HepG2 (cell line): Measurements from ENCODE around the gene ZNF451. TPM values are rescaled to one million over a fixed set of nuclear protein-coding genes. Genes with fewer than 3 reads are reported as not detected.

Experiments used
- ATAC-seq: fragments of 200-7000 bp; cut with Tn5 transposase; 3 replicates; pipeline ENCODE4 v1.9.1; 2020; ENCODE audit warnings: mild to moderate bottlenecking, moderate library complexity
- BruUV-seq: library from RNA; stranded (reverse); fragments of 400-500 nt; replicated peaks from 2 replicates; lab custom pipeline; 2021; lab: Mats Ljungman, UMichigan
- CTCF ChIA-PET: fragments of 300-600 bp; formaldehyde crosslinking; extraction: SDS; loops from one replicate; lab custom pipeline; 2021; ENCODE audit warnings: low total read pairs, inconsistent platforms, low intra/inter-chr PET ratio; lab: Yijun Ruan, JAX
- POLR2A ChIA-PET: fragments of 350-600 bp; sonication (Branson Sonifier 250); formaldehyde crosslinking; loops from one replicate; lab custom pipeline; 2020; ENCODE audit warnings: antibody characterized with exemption, inconsistent platforms; lab: Yijun Ruan, JAX
- DNase-seq: peaks from one replicate; pipeline ENCODE4 v3.0.0-alpha.2; 2015; ENCODE audit warnings: low spot score
- FAIRE-seq: peaks from 3 replicates; lab custom pipeline; 2011; peaks lifted over from hg19 to GRCh38; lab: Jason Lieb, UNC
- H2AFZ ChIP-seq: one replicate; pipeline ENCODE4 v1.6.1; 2011; ENCODE audit warnings: low read length, inconsistent platforms
- H3K27ac ChIP-seq: fragments of 300-600 bp; 3 replicates; pipeline ENCODE4 v1.8.0; 2011; ENCODE audit warnings: mixed run types, mild to moderate bottlenecking, mixed read lengths, low read length, inconsistent platforms; ENCODE audit not compliant: insufficient read depth; ENCODE audit errors: extremely low read length
- H3K27me3 ChIP-seq, 2 experiments: fragments of 200-600 bp in 1 of 2; 2 replicates in 1 of 2; 3 replicates in 1 of 2; pipeline versions ENCODE4 v1.6.0 to v1.8.0; 2011; ENCODE audit warnings: low read length in 2 of 2, mild to moderate bottlenecking in 2 of 2, moderate library complexity in 2 of 2, inconsistent platforms in 1 of 2; ENCODE audit not compliant: insufficient read depth in 2 of 2, control insufficient read depth in 1 of 2
- H3K36me3 ChIP-seq, 2 experiments: fragments of 200-600 bp in 1 of 2; replicated peaks in 1 of 2; 2 replicates in 1 of 2; 3 replicates in 1 of 2; pipeline versions ENCODE4 v1.5.1 to v1.8.0; 2011; ENCODE audit warnings: low read length in 2 of 2, inconsistent platforms in 1 of 2; ENCODE audit not compliant: insufficient read depth in 2 of 2, control insufficient read depth in 1 of 2
- H3K4me1 ChIP-seq: 2 replicates; pipeline ENCODE4 v1.5.1; 2012; ENCODE audit warnings: low read length, inconsistent platforms; ENCODE audit not compliant: insufficient read depth
- H3K4me2 ChIP-seq: 2 replicates; pipeline ENCODE4 v1.6.0; 2011; ENCODE audit warnings: low read depth, low read length, inconsistent platforms
- H3K4me3 ChIP-seq, 3 experiments: fragments of 200-600 bp in 1 of 3; sonication (generic), shearing (Covaris generic) in 1 of 3; replicated peaks in 1 of 3; 2 replicates each; pipeline ENCODE4 v1.5.1; 2011 to 2016; ENCODE audit warnings: low read length in 3 of 3, inconsistent platforms in 2 of 3, low read depth in 2 of 3, mild to moderate bottlenecking in 2 of 3, control low read depth in 1 of 3, mixed read lengths in 1 of 3; ENCODE audit not compliant: insufficient read depth in 1 of 3
- H3K79me2 ChIP-seq: one replicate; pipeline ENCODE4 v1.6.1; 2011; ENCODE audit warnings: low read length, inconsistent platforms; ENCODE audit not compliant: insufficient read depth
- H3K9ac ChIP-seq: 2 replicates; pipeline ENCODE4 v1.6.0; 2011; ENCODE audit warnings: mild to moderate bottlenecking, low read depth, low read length, inconsistent platforms; ENCODE audit not compliant: insufficient read depth
- H3K9me3 ChIP-seq: 2 replicates; pipeline ENCODE4 v1.5.1; 2012; ENCODE audit warnings: mild to moderate bottlenecking, low read length
- H4K20me1 ChIP-seq: 2 replicates; pipeline ENCODE4 v1.6.0; 2011; ENCODE audit warnings: inconsistent platforms, mild to moderate bottlenecking, low read length, moderate library complexity; ENCODE audit not compliant: insufficient read depth
- CREB1 ChIP-seq, 2 experiments: fragments of 450-650 bp in 1 of 2; IDR thresholded peaks; 2 replicates each; pipeline ENCODE4 v1.6.1; 2016 to 2017; ENCODE audit warnings: control low read depth in 1 of 2, mild to moderate bottlenecking in 1 of 2, missing compliant biosample characterization in 1 of 2, missing genetic modification characterization in 1 of 2
- GFI1 ChIP-seq: sonication (generic); formaldehyde crosslinking; IDR thresholded peaks from 2 replicates; pipeline ENCODE4 v1.5.0; 2020; ENCODE audit warnings: missing genetic modification reagents, mild to moderate bottlenecking, borderline replicate concordance
- HDAC1 ChIP-seq: sonication (generic); formaldehyde crosslinking; IDR thresholded peaks from 2 replicates; pipeline ENCODE4 v1.5.1; 2020; ENCODE audit warnings: mild to moderate bottlenecking, missing genetic modification reagents
- HDAC2 ChIP-seq: sonication (generic); formaldehyde crosslinking; IDR thresholded peaks from 2 replicates; pipeline ENCODE4 v1.4.0; 2020; ENCODE audit warnings: missing genetic modification reagents
- HDAC6 ChIP-seq: fragments of 200-600 bp; sonication (generic); IDR thresholded peaks from 2 replicates; pipeline ENCODE4 v1.7.0; 2017; ENCODE audit warnings: mild to moderate bottlenecking, antibody characterized with exemption, low read length, low read depth
- KDM5A ChIP-seq: fragments of 200-600 bp; sonication (generic); IDR thresholded peaks from 2 replicates; pipeline ENCODE4 v1.7.0; 2018; ENCODE audit warnings: antibody characterized with exemption, mild to moderate bottlenecking, low read length, borderline replicate concordance
- NCOA2 ChIP-seq: sonication (generic); formaldehyde crosslinking; IDR thresholded peaks from 2 replicates; pipeline ENCODE4 v1.8.0; 2022; ENCODE audit warnings: inconsistent platforms
- PCBP2 ChIP-seq: fragments of 200-400 bp; formaldehyde crosslinking; optimal IDR thresholded peaks from 2 replicates; pipeline ENCODE3; 2018; ENCODE audit warnings: low read length, low read depth; ENCODE audit not compliant: poor library complexity, severe bottlenecking
- PHF5A ChIP-seq: IDR thresholded peaks from one replicate; pipeline ENCODE4 v1.6.1; 2018; ENCODE audit warnings: low read depth, missing genetic modification reagents; ENCODE audit not compliant: unreplicated experiment
- RAD21 ChIP-seq: fragments of 450-650 bp; formaldehyde crosslinking; IDR thresholded peaks from 2 replicates; pipeline ENCODE4 v1.5.0; 2020; ENCODE audit warnings: mild to moderate bottlenecking
- SIN3B ChIP-seq: fragments of 150-350 bp; IDR thresholded peaks from 2 replicates; pipeline ENCODE4 v1.6.1; 2014; ENCODE audit warnings: low read length
- SP5 ChIP-seq: IDR thresholded peaks from 2 replicates; pipeline ENCODE4 v1.6.1; 2016; ENCODE audit warnings: low read depth, borderline replicate concordance
- ZBTB38 ChIP-seq: sonication (generic); formaldehyde crosslinking; IDR thresholded peaks from 2 replicates; pipeline ENCODE4 v1.5.1; 2020; ENCODE audit warnings: mild to moderate bottlenecking, missing genetic modification reagents
- ZKSCAN5 ChIP-seq: sonication (generic); formaldehyde crosslinking; IDR thresholded peaks from 2 replicates; pipeline ENCODE4 v1.5.1; 2020; ENCODE audit warnings: mild to moderate bottlenecking, missing genetic modification reagents
- ZNF10 ChIP-seq: sonication (generic); formaldehyde crosslinking; IDR thresholded peaks from 2 replicates; pipeline ENCODE4 v1.4.0; 2020; ENCODE audit warnings: mild to moderate bottlenecking, low read depth, missing genetic modification reagents, borderline replicate concordance
- ZNF138 ChIP-seq: sonication (generic); formaldehyde crosslinking; IDR thresholded peaks from 2 replicates; pipeline ENCODE4 v1.5.0; 2020; ENCODE audit warnings: mild to moderate bottlenecking, low read depth, missing genetic modification reagents
- ZNF253 ChIP-seq: sonication (generic); formaldehyde crosslinking; IDR thresholded peaks from 2 replicates; pipeline ENCODE4 v1.8.0; 2022; ENCODE audit warnings: mild to moderate bottlenecking, missing genetic modification reagents, borderline replicate concordance
- ZNF275 ChIP-seq: sonication (generic); formaldehyde crosslinking; IDR thresholded peaks from 2 replicates; pipeline ENCODE4 v1.8.0; 2022; ENCODE audit warnings: missing genetic modification reagents, mild to moderate bottlenecking, inconsistent platforms, borderline replicate concordance
- ZNF354B ChIP-seq: sonication (generic); formaldehyde crosslinking; IDR thresholded peaks from 2 replicates; pipeline ENCODE4 v1.8.0; 2022; ENCODE audit warnings: mild to moderate bottlenecking, missing genetic modification reagents
- ZNF598 ChIP-seq: sonication (generic); formaldehyde crosslinking; IDR thresholded peaks from 2 replicates; pipeline ENCODE4 v1.5.1; 2020; ENCODE audit warnings: mild to moderate bottlenecking, missing genetic modification reagents, borderline replicate concordance
- ZNF878 ChIP-seq: sonication (generic); formaldehyde crosslinking; IDR thresholded peaks from 2 replicates; pipeline ENCODE4 v1.8.1; 2023; ENCODE audit warnings: mild to moderate bottlenecking, missing genetic modification reagents, moderate library complexity
- WGBS: methylation state at CpG from one replicate; pipeline ENCODE4 v1.1.6; 2017; ENCODE audit warnings: low lambda C conversion rate; 5-methylcytosine and 5-hydroxymethylcytosine counted together
- in situ Hi-C: cut with HindIII; loops from 2 replicates; pipeline ENCODE4 v1.10.0; 2017; ENCODE audit warnings: low pct_unique_long_range_greater_than_20kb; ENCODE audit not compliant: extremely low pct_ligation_motif_present
- intact Hi-C: fragments of 100-400 bp; cut with micrococcal nuclease; formaldehyde crosslinking; loops from one replicate; pipeline ENCODE4 v1.10.0; 2022; ENCODE audit not compliant: unreplicated experiment
- polyA plus RNA-seq, 8 experiments: library from polyadenylated mRNA; depleted of rRNA in 3 of 8; stranded (reverse) in 7 of 8; unstranded in 1 of 8; fragments of >200 nt; fragmentation: Illumina TruSeq in 4 of 8; extraction: Trizol in 4 of 8; gene quantifications; 2 replicates each; pipeline versions ENCODE4 v1.2.1 to v1.2.3, GENCODE V29; 2011 to 2016; ENCODE audit warnings: low read depth in 4 of 8, missing spikeins in 1 of 8, mixed read lengths in 1 of 8; ENCODE audit not compliant: insufficient read depth in 1 of 8
- total RNA-seq, 5 experiments: library from RNA; depleted of rRNA; stranded (reverse); fragments of >200 nt; fragmentation: Illumina TruSeq; extraction: Trizol; gene quantifications; 2 replicates each; pipeline ENCODE4 v1.2.3, GENCODE V29; 2016; ENCODE audit warnings: low read depth in 1 of 5

ZNF451 gene
- total and polyA plus RNA-seq, 2 of the 13 experiments (the other 11 are each of a cell fraction or from before 2014, with no cell fraction given) = 32.1 to 65.7 TPM

DNA sequence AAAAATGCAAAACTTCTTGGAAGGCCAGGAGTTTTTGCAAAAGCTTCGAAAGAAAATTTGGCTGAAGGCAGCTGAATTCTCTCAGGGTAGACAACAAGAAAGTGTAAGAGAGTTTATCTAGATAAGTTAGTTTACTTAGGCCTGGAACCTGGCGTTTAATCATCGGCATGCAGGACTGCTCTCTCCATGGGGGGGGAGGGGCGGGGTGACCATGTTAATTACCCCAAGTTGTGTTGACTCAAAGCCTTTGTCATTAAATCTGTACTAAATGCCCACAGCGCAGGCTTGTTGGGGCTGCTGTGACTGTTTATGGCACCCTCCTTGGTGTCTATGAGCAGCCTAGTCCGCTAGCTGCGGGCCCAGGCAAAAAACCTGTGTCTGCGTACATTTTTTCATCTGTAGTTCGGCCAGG lies 20.1 kb upstream of the ZNF451 start:
- no peak for DNase-seq
- Histone ChIP-seq H3K4me2 (no peak overlapping the region), H3K4me3 (no peak overlapping the region), H3K36me3 (peaks cover 2 to 5% of the 10 kb centered on the region in 2 experiments; a peak in 3 of 5 replicates), H4K20me1 (no peaks in the 10 kb centered on the region), H3K9ac (no peak overlapping the region), H3K79me2 (no peaks in the 10 kb centered on the region), H3K27ac (no peak overlapping the region), H2AFZ (no peak overlapping the region), H3K4me1 (no peaks in the 10 kb centered on the region), H3K9me3 (no peaks in the 10 kb centered on the region), H3K27me3 (no peaks in the 10 kb centered on the region)
- no peak for ATAC-seq
- POLR2A ChIA-PET = no interaction called here
- 95% methylated on average over 9 of the region's 9 CpGs for WGBS
- no peak for FAIRE-seq
- CTCF ChIA-PET = no interaction called here
- in situ Hi-C loops (no loop called here), intact Hi-C loops (no loop called here)
- no TSS peak for BruUV-seq
- TF ChIP-seq ZBTB38 (CRISPR knock-in tag) (no peak), PHF5A (CRISPR knock-in tag) (no peak), ZNF138 (CRISPR knock-in tag) (no peak), ZNF253 (CRISPR knock-in tag) (no peak), ZNF275 (CRISPR knock-in tag) (no peak), HDAC1 (CRISPR knock-in tag) (no peak), SP5 (CRISPR knock-in tag) (no peak), RAD21 (CRISPR knock-in tag) (no peak)

GRCh38 chr6:57072108-57072507 lies 17.9 kb upstream of the ZNF451 start:
- H3K9me3 ChIP-seq = no peaks in the 10 kb centered on the region
- in situ Hi-C loops (no loop called here), intact Hi-C loops (no loop called here)
- ChIA-PET CTCF (no interaction called here), POLR2A (no interaction called here)
- H3K79me2 ChIP-seq = no peaks in the 10 kb centered on the region
- no peaks in the 10 kb centered on the region for H3K4me1 ChIP-seq
- H3K27ac ChIP-seq = no peak overlapping the region
- no TSS peak for BruUV-seq
- H2AFZ ChIP-seq = no peak overlapping the region
- 89% methylated on average over 3 of the region's 3 CpGs for WGBS
- H3K4me2 ChIP-seq = no peak overlapping the region
- H4K20me1 ChIP-seq = no peaks in the 10 kb centered on the region
- ATAC-seq (no peak), DNase-seq (no peak), FAIRE-seq (no peak)
- no peak overlapping the region for H3K9ac ChIP-seq
- no peaks in the 10 kb centered on the region; a peak in 1 of 5 replicates for H3K36me3 ChIP-seq
- no peaks in the 10 kb centered on the region for H3K27me3 ChIP-seq
- no peak overlapping the region for H3K4me3 ChIP-seq
- TF ChIP-seq HDAC6 (no peak), ZKSCAN5 (CRISPR knock-in tag) (no peak), SIN3B (no peak), ZNF598 (CRISPR knock-in tag) (no peak), HDAC2 (CRISPR knock-in tag) (no peak), ZNF10 (CRISPR knock-in tag) (no peak), KDM5A (no peak), GFI1 (CRISPR knock-in tag) (no peak), ZNF354B (CRISPR knock-in tag) (no peak), NCOA2 (no peak), ZNF878 (CRISPR knock-in tag) (no peak), PCBP2 (no peak), CREB1 (IDR thresholded peaks at IDR 0.05) (peak; percentile 69), CREB1 (CRISPR knock-in tag; IDR thresholded peaks at IDR 0.05) (no peak)
